Left forelimb (tissue), 1 donor: ENCODE results near the gene TAC3.
"Not testable (repeated sequence)": the region's sequence is repeated elsewhere in the genome, so short reads cannot be mapped to it uniquely, and the experiment has no call there.

Source experiments
- DNase-seq: peaks from one replicate; pipeline ENCODE4 v3.0.0-alpha.2; 2018; ENCODE audit warnings: low spot score

Gene TAC3

DNA sequence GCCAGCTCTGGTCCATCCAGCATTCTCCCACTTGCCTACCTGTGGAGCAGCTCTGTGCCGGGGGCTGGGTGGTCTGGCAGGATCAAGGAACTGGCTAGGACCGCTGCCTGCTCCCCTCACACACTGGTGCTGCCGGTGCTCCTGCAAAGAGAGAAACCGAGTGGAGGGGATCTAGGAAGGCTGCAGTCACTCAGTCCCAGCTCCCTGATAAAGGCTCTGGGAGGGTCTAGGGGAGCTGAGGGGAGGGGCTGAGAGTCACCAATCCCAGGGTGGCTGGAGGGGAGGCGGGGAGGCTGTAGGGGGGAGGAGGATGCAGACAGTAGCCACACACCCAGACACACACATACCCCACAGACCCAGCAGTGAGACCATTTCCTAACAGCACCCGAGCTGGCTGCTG is at the start of gene TAC3:
Gene TAC3 (minus strand): TSS at position 182 of the 400 bp plus-strand sequence. CDS start 732 bp downstream, outside the sequence.
- no peak for DNase-seq

GRCh38 chr12:57063991-57064685 is 47.8 kb upstream of the TAC3 start:
- no peak for DNase-seq

GRCh38 chr12:57058454-57058853 is 42.1 kb upstream of the TAC3 start:
- no peak for DNase-seq

GRCh38 chr12:57057067-57057751 is 40.9 kb upstream of the TAC3 start:
- DNase-seq, result no peak

DNA sequence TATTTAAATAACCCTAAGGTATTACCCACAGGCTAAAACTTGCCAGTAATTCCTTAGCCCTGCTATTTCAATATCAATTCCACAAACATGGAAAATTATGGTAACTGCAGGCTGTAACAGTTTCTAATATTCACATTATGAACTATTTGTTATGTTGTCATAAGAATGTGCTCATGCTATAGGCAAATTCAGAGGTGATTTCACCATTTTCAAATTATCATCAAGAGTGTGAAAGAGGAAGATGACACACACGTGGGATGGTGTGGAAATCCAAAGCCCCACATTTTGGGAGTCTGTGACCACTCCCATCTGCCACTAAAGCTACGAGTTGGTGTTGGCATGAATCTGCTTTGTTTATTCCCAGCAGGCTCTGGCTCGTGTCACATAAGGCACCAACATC is 39.5 kb upstream of the TAC3 start:
- DNase-seq, result no peak

DNA sequence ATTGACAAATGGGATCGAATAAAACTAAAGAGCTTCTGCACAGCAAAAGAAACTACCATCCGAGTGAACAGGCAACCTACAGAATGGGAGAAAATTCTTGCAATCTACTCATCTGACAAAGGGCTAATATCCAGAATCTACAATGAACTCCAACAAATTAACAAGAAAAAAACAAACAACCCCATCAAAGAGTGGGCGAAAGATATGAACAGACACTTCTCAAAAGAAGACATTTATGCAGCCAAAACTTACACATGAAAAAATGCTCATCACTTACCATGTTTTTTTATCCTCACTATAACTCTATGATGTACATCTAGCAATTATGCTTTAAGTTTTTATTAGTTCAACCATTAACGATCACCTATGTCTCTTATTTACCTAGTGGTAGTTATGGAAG is 37.6 kb upstream of the TAC3 start:
- not testable (repeated sequence) for DNase-seq

- DNase-seq, result not testable (repeated sequence)
Measured at GRCh38 chr12:57053146-57053545, 36.8 kb upstream of the TAC3 start.

GRCh38 chr12:57051011-57051410 is 34.7 kb upstream of the TAC3 start:
- DNase-seq, result no peak

- no peak for DNase-seq
Measured at GRCh38 chr12:57049890-57050289, 33.6 kb upstream of the TAC3 start, which contains the start of gene MYO1A. Gene MYO1A, minus strand, starts transcription at chr12:57050129. Its CDS starts 1,806 bp downstream, at chr12:57048323.

GRCh38 chr12:57049119-57049446 is 32.8 kb upstream of the TAC3 start:
- no peak for DNase-seq

- DNase-seq, result no peak
Measured at GRCh38 chr12:57048423-57049118, 32.2 kb upstream of the TAC3 start.

DNA sequence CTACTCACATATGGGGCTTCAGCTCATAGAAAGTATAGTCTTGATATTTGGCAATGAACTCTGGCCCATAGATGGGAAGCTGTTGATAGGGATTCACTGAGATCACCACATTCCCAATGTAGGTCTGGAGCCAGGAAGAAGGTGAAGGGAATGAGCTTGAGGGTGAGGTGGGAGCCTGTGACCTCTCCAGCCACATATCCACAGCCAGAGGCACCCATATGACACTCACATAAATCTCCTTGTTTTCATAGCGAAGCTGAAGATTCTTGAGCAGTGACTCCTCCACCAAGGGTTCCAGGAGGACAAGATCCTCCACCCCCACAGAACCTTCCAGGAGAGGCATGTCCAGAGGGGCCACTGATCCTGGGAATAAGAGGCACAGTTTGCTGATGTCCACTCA is 31.7 kb upstream of the TAC3 start:
- no peak for DNase-seq

DNA sequence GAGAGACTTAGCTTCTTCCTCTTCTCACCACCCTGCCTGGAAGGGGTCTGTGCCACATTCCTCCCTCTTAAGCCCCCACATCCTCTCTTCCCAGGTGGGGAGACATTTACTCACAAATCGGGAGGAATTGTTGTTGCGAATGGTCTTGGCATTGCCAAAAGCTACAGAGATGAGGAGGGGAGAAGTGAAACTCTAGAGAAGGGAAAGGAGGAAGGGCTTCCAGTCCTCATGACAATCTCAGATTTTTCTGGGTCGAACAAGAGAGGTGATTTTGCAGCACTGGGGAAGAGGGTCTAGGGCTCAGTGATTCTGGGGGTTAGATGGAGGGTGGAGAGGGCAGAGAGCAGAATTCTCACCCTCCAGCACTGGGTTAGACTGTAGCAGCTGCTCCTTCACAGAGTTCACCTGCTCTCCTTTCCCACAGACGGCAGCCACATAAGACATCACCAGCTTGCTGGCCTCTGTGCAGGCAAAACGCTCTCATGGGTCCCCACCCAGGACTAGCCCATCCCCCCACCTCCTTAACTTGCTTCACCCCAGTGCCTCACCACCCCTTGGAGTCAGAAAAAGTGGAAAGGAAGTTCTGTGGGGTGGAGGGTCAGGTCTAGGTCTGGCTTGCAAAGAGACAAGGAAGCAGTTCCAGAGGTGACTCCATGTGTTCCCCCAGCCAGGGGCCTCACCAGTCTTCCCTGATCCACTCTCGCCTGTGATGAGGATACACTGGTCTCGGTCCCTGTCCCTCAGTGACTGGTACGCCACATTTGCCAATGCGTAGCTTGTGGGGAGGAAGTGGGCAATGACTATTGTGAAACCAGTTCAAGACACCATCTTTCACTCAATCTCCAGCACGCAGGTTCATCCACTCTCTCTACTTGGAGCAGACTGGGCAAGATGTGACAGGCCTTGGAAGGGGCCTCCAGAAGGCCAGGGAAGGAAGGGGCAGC is 30.9 kb upstream of the TAC3 start:
- no peak for DNase-seq

- DNase-seq, result no peak
Measured at GRCh38 chr12:57046086-57046791, 29.9 kb upstream of the TAC3 start.

GRCh38 chr12:57044889-57045288 is 28.6 kb upstream of the TAC3 start:
- DNase-seq, result no peak

- DNase-seq, result no peak
Measured at GRCh38 chr12:57044468-57044867, 28.1 kb upstream of the TAC3 start.

DNA sequence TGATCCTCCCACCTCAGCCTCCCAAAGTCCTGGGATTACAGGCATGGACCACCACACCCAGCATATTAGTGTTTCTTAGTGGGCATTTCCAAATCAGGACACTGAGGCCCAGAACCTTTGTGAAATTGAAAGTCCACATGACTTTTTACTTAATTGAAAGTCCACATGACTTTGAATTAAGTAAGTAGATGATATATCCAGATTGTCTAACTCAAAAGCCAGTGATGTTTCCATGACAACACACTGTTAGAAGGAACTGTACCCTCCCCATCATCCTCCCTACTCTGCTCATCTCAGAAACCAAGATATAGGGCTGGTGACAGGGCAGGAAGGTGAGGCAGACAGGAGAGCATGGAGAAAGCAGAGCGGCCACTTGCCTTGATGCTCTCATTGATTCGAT is 26.4 kb upstream of the TAC3 start:
- DNase-seq, result no peak

- DNase-seq, result no peak
Measured at GRCh38 chr12:57040750-57041149, 24.4 kb upstream of the TAC3 start.

GRCh38 chr12:57040211-57040610 is 23.9 kb upstream of the TAC3 start:
- no peak for DNase-seq

DNA sequence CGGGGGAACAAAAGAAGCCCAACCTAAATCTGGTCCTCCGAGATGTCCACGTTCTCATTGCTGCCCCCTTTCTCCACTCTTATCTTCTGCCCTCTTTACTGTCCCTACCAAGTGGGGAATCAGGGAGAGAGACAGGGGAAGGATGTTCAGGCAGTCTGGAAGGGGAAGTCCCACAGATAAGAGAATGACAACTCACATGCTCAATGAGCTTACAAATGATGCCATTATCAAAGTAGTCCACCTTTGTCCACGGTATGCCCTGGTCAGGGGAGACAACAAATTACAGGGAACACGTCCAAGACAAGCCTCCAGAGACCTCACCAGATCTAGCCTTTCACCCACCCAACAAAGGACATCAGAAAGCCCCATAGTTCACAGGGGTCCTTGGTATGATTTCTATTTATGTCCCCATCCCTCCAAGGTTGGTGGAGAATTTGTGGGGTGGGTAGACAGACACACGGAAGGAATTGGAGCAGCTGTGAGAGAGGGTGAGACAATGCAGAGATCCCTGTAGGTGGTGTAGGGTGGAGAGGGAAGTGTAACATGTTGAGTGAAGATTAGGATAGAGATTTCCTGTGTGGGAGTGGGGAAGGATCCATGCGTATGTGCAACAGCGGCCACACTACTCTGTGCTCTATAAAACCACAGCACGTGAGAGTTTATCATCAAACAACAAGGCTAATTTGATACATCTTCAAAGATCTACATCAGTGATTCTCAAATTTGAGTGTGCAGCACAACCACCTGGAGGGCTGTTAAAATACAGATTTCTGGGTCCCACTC is 22.9 kb upstream of the TAC3 start:
- no peak for DNase-seq

GRCh38 chr12:57037264-57037663 is 20.9 kb upstream of the TAC3 start:
- no peak for DNase-seq
